ENCODE results near the gene MYH9.

GRCh38 chr22:36350751-36351594, 36.8 kb downstream of the MYH9 start:
- TF ChIP-seq, protein P1, sequence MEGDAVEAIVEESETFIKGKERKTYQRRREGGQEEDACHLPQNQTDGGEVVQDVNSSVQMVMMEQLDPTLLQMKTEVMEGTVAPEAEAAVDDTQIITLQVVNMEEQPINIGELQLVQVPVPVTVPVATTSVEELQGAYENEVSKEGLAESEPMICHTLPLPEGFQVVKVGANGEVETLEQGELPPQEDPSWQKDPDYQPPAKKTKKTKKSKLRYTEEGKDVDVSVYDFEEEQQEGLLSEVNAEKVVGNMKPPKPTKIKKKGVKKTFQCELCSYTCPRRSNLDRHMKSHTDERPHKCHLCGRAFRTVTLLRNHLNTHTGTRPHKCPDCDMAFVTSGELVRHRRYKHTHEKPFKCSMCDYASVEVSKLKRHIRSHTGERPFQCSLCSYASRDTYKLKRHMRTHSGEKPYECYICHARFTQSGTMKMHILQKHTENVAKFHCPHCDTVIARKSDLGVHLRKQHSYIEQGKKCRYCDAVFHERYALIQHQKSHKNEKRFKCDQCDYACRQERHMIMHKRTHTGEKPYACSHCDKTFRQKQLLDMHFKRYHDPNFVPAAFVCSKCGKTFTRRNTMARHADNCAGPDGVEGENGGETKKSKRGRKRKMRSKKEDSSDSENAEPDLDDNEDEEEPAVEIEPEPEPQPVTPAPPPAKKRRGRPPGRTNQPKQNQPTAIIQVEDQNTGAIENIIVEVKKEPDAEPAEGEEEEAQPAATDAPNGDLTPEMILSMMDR (IDR thresholded peaks at IDR 0.05) = no peak
- TF ChIP-seq POLR2AphosphoS5 (IDR thresholded peaks at IDR 0.05; ENCODE audit: low read depth, low read length) = no peak; the same call in none of the 2 replicates
- TF ChIP-seq, protein P2, sequence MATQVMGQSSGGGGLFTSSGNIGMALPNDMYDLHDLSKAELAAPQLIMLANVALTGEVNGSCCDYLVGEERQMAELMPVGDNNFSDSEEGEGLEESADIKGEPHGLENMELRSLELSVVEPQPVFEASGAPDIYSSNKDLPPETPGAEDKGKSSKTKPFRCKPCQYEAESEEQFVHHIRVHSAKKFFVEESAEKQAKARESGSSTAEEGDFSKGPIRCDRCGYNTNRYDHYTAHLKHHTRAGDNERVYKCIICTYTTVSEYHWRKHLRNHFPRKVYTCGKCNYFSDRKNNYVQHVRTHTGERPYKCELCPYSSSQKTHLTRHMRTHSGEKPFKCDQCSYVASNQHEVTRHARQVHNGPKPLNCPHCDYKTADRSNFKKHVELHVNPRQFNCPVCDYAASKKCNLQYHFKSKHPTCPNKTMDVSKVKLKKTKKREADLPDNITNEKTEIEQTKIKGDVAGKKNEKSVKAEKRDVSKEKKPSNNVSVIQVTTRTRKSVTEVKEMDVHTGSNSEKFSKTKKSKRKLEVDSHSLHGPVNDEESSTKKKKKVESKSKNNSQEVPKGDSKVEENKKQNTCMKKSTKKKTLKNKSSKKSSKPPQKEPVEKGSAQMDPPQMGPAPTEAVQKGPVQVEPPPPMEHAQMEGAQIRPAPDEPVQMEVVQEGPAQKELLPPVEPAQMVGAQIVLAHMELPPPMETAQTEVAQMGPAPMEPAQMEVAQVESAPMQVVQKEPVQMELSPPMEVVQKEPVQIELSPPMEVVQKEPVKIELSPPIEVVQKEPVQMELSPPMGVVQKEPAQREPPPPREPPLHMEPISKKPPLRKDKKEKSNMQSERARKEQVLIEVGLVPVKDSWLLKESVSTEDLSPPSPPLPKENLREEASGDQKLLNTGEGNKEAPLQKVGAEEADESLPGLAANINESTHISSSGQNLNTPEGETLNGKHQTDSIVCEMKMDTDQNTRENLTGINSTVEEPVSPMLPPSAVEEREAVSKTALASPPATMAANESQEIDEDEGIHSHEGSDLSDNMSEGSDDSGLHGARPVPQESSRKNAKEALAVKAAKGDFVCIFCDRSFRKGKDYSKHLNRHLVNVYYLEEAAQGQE (IDR thresholded peaks at IDR 0.05; ENCODE audit: insufficient read depth in 1 of 2, low read depth in 2 of 2, low read length in 1 of 2) = no peak

All from Panc1 (cell line).